GM18868 (cell line): ENCODE results near the gene SYT4.
"Not testable (repeated sequence)": the region's sequence is repeated elsewhere in the genome, so short reads cannot be mapped to it uniquely, and the experiment has no call there.

ENCODE experiments used
- ATAC-seq: cut with Tn5 transposase; IDR thresholded peaks from one replicate; pipeline ENCODE4 v1.9.1; 2021; ENCODE audit warnings: mild to moderate bottlenecking, moderate library complexity; ENCODE audit not compliant: unreplicated experiment

The SYT4 gene

GRCh38 chr18:43277164-43277600, at the start of gene SYT4:
SYT4 (minus strand) TSS chr18:43277490; CDS start chr18:43277281, 209 bp downstream.
- ATAC-seq = no peak

GRCh38 chr18:43322132-43322531, 44.8 kb upstream of the SYT4 start:
- ATAC-seq = no peak

- ATAC-seq = no peak
These were observed 37.7 kb upstream of the SYT4 start for GRCh38 chr18:43314941-43315340.

GRCh38 chr18:43312891-43313290, 35.6 kb upstream of the SYT4 start:
- ATAC-seq = no peak

GRCh38 chr18:43310239-43310638, 32.9 kb upstream of the SYT4 start:
- no peak for ATAC-seq

- ATAC-seq = no peak
These were observed 26.1 kb upstream of the SYT4 start for GRCh38 chr18:43303376-43303775.

- not testable (repeated sequence) for ATAC-seq
These were observed 8.9 kb upstream of the SYT4 start for GRCh38 chr18:43286187-43286586.

GRCh38 chr18:43283299-43283698, 6.0 kb upstream of the SYT4 start:
- no peak for ATAC-seq

GRCh38 chr18:43279015-43279744, 1.9 kb upstream of the SYT4 start:
- ATAC-seq = peak; percentile 93

- ATAC-seq = no peak
These were observed 1.1 kb upstream of the SYT4 start for GRCh38 chr18:43278355-43278754.

- ATAC-seq = no peak
These were observed 799 bp downstream of the SYT4 start for GRCh38 chr18:43276491-43276890.

GRCh38 chr18:43275546-43275945, 1.7 kb downstream of the SYT4 start:
- no peak for ATAC-seq

GRCh38 chr18:43274526-43274925, 2.8 kb downstream of the SYT4 start:
- no peak for ATAC-seq

GRCh38 chr18:43271593-43272432, 5.5 kb downstream of the SYT4 start:
- peak; percentile 85 for ATAC-seq

- no peak for ATAC-seq
These were observed 9.5 kb downstream of the SYT4 start for GRCh38 chr18:43267818-43268217.

- ATAC-seq = no peak
These were observed 11.8 kb downstream of the SYT4 start for GRCh38 chr18:43265465-43265864.

GRCh38 chr18:43248610-43249249, 28.6 kb downstream of the SYT4 start:
- no peak for ATAC-seq

GRCh38 chr18:43247944-43248343, 29.3 kb downstream of the SYT4 start:
- no peak for ATAC-seq

- ATAC-seq = no peak
These were observed 38.9 kb downstream of the SYT4 start for GRCh38 chr18:43238429-43238828.

- ATAC-seq = no peak
These were observed 40.4 kb downstream of the SYT4 start for GRCh38 chr18:43236921-43237320.

GRCh38 chr18:43234889-43235288, 42.4 kb downstream of the SYT4 start:
- ATAC-seq = no peak

GRCh38 chr18:43222501-43222900, 54.8 kb downstream of the SYT4 start:
- no peak for ATAC-seq
